CD4-positive, CD25-positive, alpha-beta regulatory T cell (primary cell): ENCODE measurements around the gene KCNH5. TPM values are rescaled to one million over a fixed set of nuclear protein-coding genes. Genes with fewer than 3 reads are reported as not detected.
"Not testable (repeated sequence)": the region's sequence is repeated elsewhere in the genome, so short reads cannot be mapped to it uniquely, and the experiment has no call there.

ENCODE experiments used
- ATAC-seq, 2 donors: fragments of 150-1000 bp; cut with Tn5 transposase; one replicate each; pipeline ENCODE4 v1.10.0; 2021; ENCODE audit warnings: low read depth in 2 of 2, moderate number of reproducible peaks in 2 of 2, moderate library complexity in 1 of 2
- DNase-seq, 3 donors: peaks; one replicate each; pipeline versions ENCODE4 v3.0.0 to v3.0.0-alpha.2; 2012 to 2022; ENCODE audit warnings: mixed read lengths in 1 of 3
- H3K27ac ChIP-seq: one replicate; pipeline ENCODE4 v1.7.0; 2013; ENCODE audit warnings: mild to moderate bottlenecking, low read length; ENCODE audit not compliant: insufficient read depth, poor library complexity, severe bottlenecking
- H3K27me3 ChIP-seq: one replicate; pipeline ENCODE4 v1.7.0; 2013; ENCODE audit warnings: low read length; ENCODE audit not compliant: control insufficient read depth, insufficient read depth
- H3K36me3 ChIP-seq: one replicate; pipeline ENCODE4 v1.7.0; 2013; ENCODE audit warnings: mild to moderate bottlenecking, low read length, moderate library complexity; ENCODE audit not compliant: control insufficient read depth, insufficient read depth
- H3K4me1 ChIP-seq: 2 replicates; pipeline ENCODE4 v1.7.0; 2013; ENCODE audit warnings: mild to moderate bottlenecking, low read length; ENCODE audit not compliant: insufficient read depth, control insufficient read depth, poor library complexity, severe bottlenecking
- H3K4me3 ChIP-seq: one replicate; pipeline ENCODE4 v1.7.0; 2013; ENCODE audit warnings: low read depth, mild to moderate bottlenecking, low read length, moderate library complexity
- H3K9me3 ChIP-seq, 2 experiments: 1 replicate in 1 of 2; 2 replicates in 1 of 2; pipeline ENCODE4 v1.7.0; 2013; ENCODE audit warnings: low read length in 2 of 2, mild to moderate bottlenecking in 1 of 2, moderate library complexity in 1 of 2; ENCODE audit not compliant: control insufficient read depth in 2 of 2
- H3K27ac Mint-ChIP-seq, 3 donors: one replicate each; pipeline ENCODE4 v1.8.0; 2020 to 2022; ENCODE audit warnings: mild to moderate bottlenecking in 3 of 3, mixed read lengths in 3 of 3, moderate library complexity in 2 of 3
- H3K27me3 Mint-ChIP-seq: one replicate; pipeline ENCODE4 v1.8.0; 2022; ENCODE audit warnings: mild to moderate bottlenecking, mixed read lengths
- H3K36me3 Mint-ChIP-seq: one replicate; pipeline ENCODE4 v1.8.0; 2020; ENCODE audit warnings: mixed read lengths
- H3K4me1 Mint-ChIP-seq, 4 donors: one replicate each; pipeline ENCODE4 v1.8.0; 2020 to 2022; ENCODE audit warnings: mixed read lengths in 4 of 4, mild to moderate bottlenecking in 1 of 4
- H3K4me3 Mint-ChIP-seq, 4 donors: one replicate each; pipeline ENCODE4 v1.8.0; 2020 to 2022; ENCODE audit warnings: mild to moderate bottlenecking in 4 of 4, mixed read lengths in 4 of 4, moderate library complexity in 3 of 4
- H3K9me3 Mint-ChIP-seq, 7 donors: one replicate each; pipeline ENCODE4 v1.8.0; 2020 to 2022; ENCODE audit warnings: mixed read lengths in 7 of 7, mild to moderate bottlenecking in 3 of 7, moderate library complexity in 2 of 7
- polyA plus RNA-seq, 4 donors: library from polyadenylated mRNA; unstranded; fragments of 300-500 nt; fragmentation: Illumina TruSeq; gene quantifications; one replicate each; pipeline ENCODE4 v1.2.3, GENCODE V29; 2021
- total RNA-seq: library from RNA; stranded (reverse); gene quantifications from one replicate; pipeline ENCODE4 v1.2.3, GENCODE V29; 2022

KCNH5 gene
- total and polyA plus RNA-seq, 5 donors from 2014 or later = not detected

GRCh38 chr14:62778310-62778709 lies 266.9 kb downstream of the KCNH5 start:
- ATAC-seq = no peak
- Mint-ChIP-seq H3K27me3 (peaks cover 5% of the 10 kb centered on the region), H3K4me3 (no peak overlapping the region), H3K4me1 (no peaks in the 10 kb centered on the region), H3K9me3 (peaks cover 0 to 27% (median 5%) of the 10 kb centered on the region in 7 donors), H3K27ac (no peak overlapping the region), H3K36me3 (no peaks in the 10 kb centered on the region)
- no peak overlapping the region for H3K4me3 ChIP-seq
- DNase-seq = no peak
- no peaks in the 10 kb centered on the region for H3K27me3 ChIP-seq
- H3K36me3 ChIP-seq = no peaks in the 10 kb centered on the region
- H3K9me3 ChIP-seq = no peaks in the 10 kb centered on the region
- H3K27ac ChIP-seq = no peak overlapping the region
- H3K4me1 ChIP-seq = no peaks in the 10 kb centered on the region

- H3K4me3 ChIP-seq = no peak overlapping the region
- Mint-ChIP-seq H3K4me1 (no peaks in the 10 kb centered on the region), H3K27me3 (peaks cover 5% of the 10 kb centered on the region), H3K4me3 (no peak overlapping the region), H3K36me3 (no peaks in the 10 kb centered on the region), H3K9me3 (peaks cover 0 to 22% (median 5%) of the 10 kb centered on the region in 7 donors), H3K27ac (no peak overlapping the region)
- no peaks in the 10 kb centered on the region for H3K4me1 ChIP-seq
- H3K27ac ChIP-seq = no peak overlapping the region
- DNase-seq (no peak), ATAC-seq (no peak)
- no peaks in the 10 kb centered on the region for H3K27me3 ChIP-seq
- H3K9me3 ChIP-seq = no peaks in the 10 kb centered on the region
- H3K36me3 ChIP-seq = no peaks in the 10 kb centered on the region
Observed at GRCh38 chr14:62777510-62777909, 267.7 kb downstream of the KCNH5 start.

GRCh38 chr14:62776300-62776699 lies 269.0 kb downstream of the KCNH5 start:
- ATAC-seq = no peak
- Histone ChIP-seq H3K4me3 (no peak overlapping the region), H3K27me3 (no peaks in the 10 kb centered on the region), H3K9me3 (no peaks in the 10 kb centered on the region), H3K36me3 (no peaks in the 10 kb centered on the region), H3K4me1 (no peaks in the 10 kb centered on the region), H3K27ac (no peak overlapping the region)
- Mint-ChIP-seq H3K36me3 (no peaks in the 10 kb centered on the region), H3K4me1 (no peaks in the 10 kb centered on the region), H3K27me3 (peaks cover 5% of the 10 kb centered on the region), H3K4me3 (no peak overlapping the region), H3K27ac (no peak overlapping the region), H3K9me3 (peaks cover 0 to 16% (median 5%) of the 10 kb centered on the region in 7 donors)
- no peak for DNase-seq

GRCh38 chr14:62768753-62769152 lies 276.5 kb downstream of the KCNH5 start:
- no peaks in the 10 kb centered on the region for H3K27me3 Mint-ChIP-seq
- peaks cover 0 to 3% (median 0%) of the 10 kb centered on the region in 7 donors for H3K9me3 Mint-ChIP-seq
- Histone ChIP-seq H3K4me1 (no peaks in the 10 kb centered on the region), H3K4me3 (no peak overlapping the region), H3K27me3 (no peaks in the 10 kb centered on the region), H3K27ac (no peak overlapping the region), H3K36me3 (no peaks in the 10 kb centered on the region), H3K9me3 (no peaks in the 10 kb centered on the region)
- DNase-seq = no peak
- no peak overlapping the region for H3K27ac Mint-ChIP-seq
- H3K4me3 Mint-ChIP-seq = no peak overlapping the region
- no peaks in the 10 kb centered on the region for H3K4me1 Mint-ChIP-seq
- no peaks in the 10 kb centered on the region for H3K36me3 Mint-ChIP-seq
- no peak for ATAC-seq

GRCh38 chr14:62763951-62764350 lies 281.3 kb downstream of the KCNH5 start:
- Mint-ChIP-seq H3K36me3 (no peaks in the 10 kb centered on the region), H3K27me3 (no peaks in the 10 kb centered on the region), H3K4me3 (no peak overlapping the region), H3K4me1 (no peaks in the 10 kb centered on the region), H3K27ac (no peak overlapping the region), H3K9me3 (peaks cover 0 to 7% (median 2%) of the 10 kb centered on the region in 7 donors)
- Histone ChIP-seq H3K9me3 (no peaks in the 10 kb centered on the region), H3K4me3 (no peak overlapping the region), H3K27me3 (no peaks in the 10 kb centered on the region), H3K27ac (no peak overlapping the region), H3K36me3 (no peaks in the 10 kb centered on the region), H3K4me1 (no peaks in the 10 kb centered on the region)
- DNase-seq (no peak), ATAC-seq (no peak)

GRCh38 chr14:62759796-62760195 lies 285.5 kb downstream of the KCNH5 start:
- Histone ChIP-seq H3K27ac (no peak overlapping the region), H3K9me3 (no peaks in the 10 kb centered on the region), H3K4me3 (no peak overlapping the region), H3K27me3 (no peaks in the 10 kb centered on the region), H3K36me3 (no peaks in the 10 kb centered on the region), H3K4me1 (no peaks in the 10 kb centered on the region)
- no peak for ATAC-seq
- Mint-ChIP-seq H3K27ac (no peak overlapping the region), H3K4me1 (no peaks in the 10 kb centered on the region), H3K36me3 (no peaks in the 10 kb centered on the region), H3K27me3 (no peaks in the 10 kb centered on the region), H3K9me3 (peaks cover 0 to 14% (median 6%) of the 10 kb centered on the region in 7 donors), H3K4me3 (no peak overlapping the region)
- no peak for DNase-seq

- not testable (repeated sequence) for DNase-seq, H3K27me3 Mint-ChIP-seq, H3K9me3 ChIP-seq, H3K4me1 Mint-ChIP-seq, H3K4me1 ChIP-seq, H3K27me3 ChIP-seq, H3K4me3 Mint-ChIP-seq, H3K36me3 ChIP-seq, H3K27ac ChIP-seq, H3K27ac Mint-ChIP-seq, H3K36me3 Mint-ChIP-seq, H3K4me3 ChIP-seq, ATAC-seq
- H3K9me3 Mint-ChIP-seq = peaks cover 0 to 17% (median 2%) of the 10 kb centered on the region in 7 donors
Observed at GRCh38 chr14:62746881-62747280, 298.4 kb downstream of the KCNH5 start.

GRCh38 chr14:62745496-62745895 lies 299.8 kb downstream of the KCNH5 start:
- DNase-seq = no peak
- no peaks in the 10 kb centered on the region for H3K36me3 ChIP-seq
- Mint-ChIP-seq H3K36me3 (no peaks in the 10 kb centered on the region), H3K27ac (no peak overlapping the region), H3K4me3 (no peak overlapping the region), H3K27me3 (no peaks in the 10 kb centered on the region), H3K4me1 (no peaks in the 10 kb centered on the region), H3K9me3 (peaks cover 0 to 17% (median 0%) of the 10 kb centered on the region in 7 donors)
- no peaks in the 10 kb centered on the region for H3K9me3 ChIP-seq
- no peak overlapping the region for H3K27ac ChIP-seq
- H3K4me1 ChIP-seq = no peaks in the 10 kb centered on the region
- no peak overlapping the region for H3K4me3 ChIP-seq
- no peak for ATAC-seq
- no peaks in the 10 kb centered on the region for H3K27me3 ChIP-seq
